ENCODE data around the gene MEMO1.
"Not testable (repeated sequence)": the region's sequence is repeated elsewhere in the genome, so short reads cannot be mapped to it uniquely, and the experiment has no call there.

The MEMO1 gene

DNA sequence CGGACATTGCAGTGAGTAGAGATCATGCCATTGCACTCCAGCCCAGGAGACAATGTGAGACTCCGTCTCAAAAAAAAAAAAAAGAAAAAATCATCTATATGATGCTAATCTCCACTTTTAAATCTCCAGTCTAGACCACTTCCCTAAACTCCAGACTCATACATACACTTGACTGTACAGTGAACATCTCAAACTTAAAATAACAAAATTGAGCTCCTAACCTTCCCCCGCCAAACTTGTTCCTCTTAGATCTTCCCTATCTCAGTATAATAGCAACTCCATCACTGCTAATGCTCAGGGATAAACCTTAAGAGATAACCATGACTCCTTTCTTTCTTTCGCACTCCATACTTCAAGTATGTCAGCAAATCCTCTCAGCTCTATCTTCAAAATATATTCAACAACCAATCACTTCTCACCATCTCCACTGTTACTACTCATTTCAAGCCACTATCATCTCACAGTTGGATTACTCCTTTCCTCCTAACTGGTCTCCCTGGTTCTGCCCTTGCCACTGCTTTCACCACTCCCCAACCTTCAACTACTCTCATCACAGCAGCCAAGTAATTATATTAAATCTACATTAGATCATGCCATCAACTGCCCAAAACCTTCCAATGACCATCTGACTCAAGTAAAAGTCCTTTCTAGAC, 12.0 kb downstream of the MEMO1 start:
- no peak for DNase-seq (ENCODE audit: low read depth)

DNA sequence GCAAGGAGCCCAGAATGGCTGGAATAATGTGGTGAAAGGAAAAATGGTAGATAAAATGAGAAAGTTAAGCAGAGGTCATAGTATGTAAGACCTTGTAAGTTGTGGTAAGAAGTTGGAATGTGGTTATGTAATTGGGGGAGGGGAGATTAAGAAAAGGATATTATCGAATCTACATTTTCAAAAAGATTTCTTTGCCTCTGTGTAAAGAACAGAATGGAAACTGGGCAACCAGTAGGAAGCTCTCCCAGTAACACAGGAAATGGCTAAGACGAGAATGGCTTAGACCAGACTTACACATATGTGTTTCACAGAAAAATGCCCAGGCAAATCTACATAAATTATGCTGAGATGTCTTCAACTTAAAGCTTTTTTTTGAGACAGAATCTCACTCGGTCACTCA, 13.2 kb downstream of the MEMO1 start:
- DNase-seq (ENCODE audit: low read depth): no peak

DNA sequence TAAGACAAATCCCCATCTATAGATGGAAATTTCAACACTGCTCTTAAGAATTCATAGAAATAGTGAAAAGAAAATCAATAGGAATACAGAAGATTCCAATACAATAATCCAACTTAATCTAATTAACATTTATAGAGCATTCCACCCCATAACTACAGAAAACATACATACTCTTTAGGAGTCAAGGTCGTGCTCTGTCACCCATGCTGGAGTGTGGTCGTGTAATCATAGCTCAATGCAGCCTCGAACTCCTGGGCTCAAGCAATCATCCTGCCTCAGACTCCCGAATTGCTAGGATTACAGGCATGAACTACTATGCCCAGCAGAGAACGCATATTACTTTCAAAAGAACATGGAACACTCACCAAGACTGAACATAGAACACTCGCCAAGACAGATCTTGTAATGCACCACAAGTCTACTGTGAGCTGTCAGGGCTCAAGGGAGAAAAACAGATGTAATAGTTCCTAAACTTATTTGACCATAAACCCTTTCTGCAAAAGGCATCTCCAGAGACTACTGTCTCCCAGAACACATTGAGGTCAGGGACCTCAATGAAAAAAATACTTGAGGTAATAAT, 14.1 kb downstream of the MEMO1 start:
- DNase-seq (ENCODE audit: low read depth): no peak

DNA sequence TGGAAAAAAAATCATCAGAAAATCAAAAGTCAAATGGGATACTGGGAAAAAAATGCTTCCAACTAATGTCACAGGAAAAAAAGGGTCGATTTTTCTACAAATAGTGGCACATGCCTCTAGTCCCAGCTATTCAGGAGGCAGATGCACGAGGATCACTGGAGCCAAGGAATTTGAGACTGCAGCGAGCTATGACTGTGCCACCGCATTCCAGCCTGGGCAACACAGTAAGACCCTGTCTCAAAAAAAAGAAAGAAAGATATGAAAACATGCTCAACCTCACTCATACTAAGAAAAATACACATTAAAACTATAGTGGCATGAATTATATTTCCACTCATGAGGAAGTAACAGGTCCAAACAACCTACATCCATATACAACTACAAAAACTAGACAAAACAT, 17.9 kb downstream of the MEMO1 start:
- DNase-seq (ENCODE audit: low read depth): no peak

DNA sequence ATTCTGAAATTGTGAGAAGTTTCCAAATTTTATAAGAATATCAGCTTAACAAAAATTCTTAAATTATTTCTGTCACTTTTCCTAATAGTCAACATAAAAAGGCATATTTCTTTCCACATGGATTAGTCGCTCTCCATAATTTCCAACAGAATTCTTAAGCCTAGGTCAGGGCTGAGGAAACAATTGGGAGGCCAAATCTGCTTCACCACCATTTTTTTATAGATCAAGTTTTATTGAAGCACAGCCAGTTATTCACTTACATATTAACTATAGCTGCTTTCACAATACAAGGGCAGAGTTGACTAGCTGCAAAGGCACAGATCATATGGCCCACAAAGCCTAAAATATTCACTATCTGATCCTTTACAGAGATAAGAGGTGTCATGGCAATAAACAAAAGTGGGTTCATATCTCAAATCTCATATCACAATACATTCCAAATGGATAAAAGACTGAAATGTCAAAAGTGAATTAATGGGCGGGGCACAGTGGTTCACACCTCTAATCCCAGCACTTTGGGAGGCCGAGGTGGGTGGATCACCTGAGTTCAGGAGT, 18.7 kb downstream of the MEMO1 start:
- no peak for DNase-seq (ENCODE audit: low read depth)

DNA sequence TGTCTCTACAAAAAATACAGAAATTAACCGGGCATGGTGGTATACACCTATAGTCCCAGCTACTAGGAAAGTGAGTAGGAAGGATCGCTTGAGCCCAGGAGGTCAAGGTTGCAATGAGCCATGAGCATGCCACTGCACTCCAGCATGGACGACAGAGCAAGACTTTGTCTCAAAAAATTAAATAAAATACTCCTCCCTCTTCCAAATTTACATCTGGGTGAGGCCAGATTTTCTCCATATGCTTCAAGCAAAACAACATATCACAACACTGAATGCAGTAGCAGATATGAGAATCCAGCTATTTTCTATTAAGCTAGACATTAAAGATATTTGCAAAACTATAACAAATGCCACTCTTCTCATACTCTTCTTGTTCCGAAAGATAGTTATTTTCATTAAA, 20.9 kb downstream of the MEMO1 start:
- no peak for DNase-seq (ENCODE audit: low read depth)

DNA sequence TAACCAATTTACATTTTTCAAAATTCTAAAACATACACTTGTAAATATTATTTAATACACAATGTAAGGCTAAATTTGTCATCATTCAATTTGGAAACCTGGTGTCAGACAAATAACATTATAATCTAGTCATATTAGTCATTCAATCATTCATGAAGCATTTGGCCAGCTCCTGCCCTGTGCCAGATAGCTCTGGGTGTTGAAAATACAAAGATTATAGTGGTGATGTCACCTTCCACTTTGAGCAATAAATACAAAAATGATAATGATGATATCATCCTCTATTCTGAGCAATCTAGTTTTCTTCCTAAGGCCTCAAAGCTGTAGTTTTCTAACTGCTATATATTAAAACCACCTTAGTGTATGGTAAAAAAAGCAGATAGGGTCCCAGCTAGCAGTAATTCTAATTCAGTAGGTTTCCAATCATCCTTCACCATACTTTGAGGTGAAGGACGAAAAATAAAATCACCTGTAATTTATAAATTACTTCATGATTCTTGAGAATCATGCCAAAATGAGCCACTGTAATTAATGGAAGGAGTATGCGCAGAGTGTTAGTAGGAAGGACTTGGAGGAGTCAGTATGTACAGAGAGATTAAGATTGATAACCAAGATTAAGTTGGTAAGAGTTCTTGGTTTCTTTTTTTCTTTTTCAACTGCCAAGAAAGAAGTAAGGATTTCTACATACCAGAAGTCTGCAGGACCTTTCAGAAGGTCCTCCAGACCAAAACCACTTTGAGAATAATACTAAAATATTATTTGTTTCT, 23.2 kb downstream of the MEMO1 start:
- peak; percentile 32 for DNase-seq (ENCODE audit: low read depth)

DNA sequence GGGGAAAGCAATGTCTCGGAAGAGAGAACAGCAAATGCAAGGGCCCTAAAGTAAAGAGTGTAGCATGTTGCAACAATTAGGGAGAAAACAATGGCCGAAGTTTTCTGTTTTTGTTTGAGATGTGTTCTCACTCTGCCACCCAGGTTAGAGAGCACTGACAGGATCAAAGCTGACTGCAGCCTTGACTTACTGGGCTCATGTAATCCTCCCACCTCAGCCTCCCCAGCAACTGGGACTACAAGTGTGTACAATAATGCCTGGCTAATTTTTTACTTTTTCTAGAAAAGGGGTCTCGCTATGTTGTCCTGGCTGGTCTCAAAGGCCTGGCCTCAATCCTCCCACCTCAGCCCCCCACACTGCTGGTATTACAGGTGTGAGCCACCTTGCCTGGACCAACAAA, 23.9 kb downstream of the MEMO1 start:
- DNase-seq (ENCODE audit: low read depth): no peak

DNA sequence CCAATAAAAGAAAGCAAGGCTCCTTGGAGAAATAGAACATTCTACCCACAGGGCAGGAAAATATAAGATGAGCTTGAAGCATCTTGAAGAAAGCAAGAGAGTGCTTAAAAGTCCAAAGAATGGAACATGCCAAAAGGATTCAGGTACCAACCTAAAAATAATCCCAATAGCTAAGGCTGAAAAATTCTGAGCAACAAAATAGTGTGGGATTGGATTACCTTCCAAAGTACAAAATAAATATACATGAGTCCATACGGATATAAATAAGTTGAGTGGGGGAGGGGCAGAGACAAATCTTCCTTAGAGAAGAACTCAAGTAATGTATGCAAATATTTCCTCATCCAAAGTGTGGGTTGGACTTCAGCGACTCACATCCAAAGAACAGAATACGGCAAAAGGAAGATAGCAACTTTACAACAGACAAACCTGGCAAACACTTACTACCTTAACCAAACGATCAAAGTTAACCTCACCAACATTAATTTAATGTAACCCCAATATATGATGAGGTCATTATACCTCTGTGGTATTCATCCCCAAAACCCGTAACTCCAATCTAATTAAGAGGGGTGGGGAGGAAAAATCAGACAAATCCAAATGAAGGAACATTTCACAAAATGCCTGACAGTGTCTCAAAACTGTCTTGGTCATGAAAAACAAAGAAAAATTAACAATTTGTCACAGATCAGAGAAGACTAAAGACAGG, 26.9 kb downstream of the MEMO1 start:
- DNase-seq (ENCODE audit: low read depth): no peak

DNA sequence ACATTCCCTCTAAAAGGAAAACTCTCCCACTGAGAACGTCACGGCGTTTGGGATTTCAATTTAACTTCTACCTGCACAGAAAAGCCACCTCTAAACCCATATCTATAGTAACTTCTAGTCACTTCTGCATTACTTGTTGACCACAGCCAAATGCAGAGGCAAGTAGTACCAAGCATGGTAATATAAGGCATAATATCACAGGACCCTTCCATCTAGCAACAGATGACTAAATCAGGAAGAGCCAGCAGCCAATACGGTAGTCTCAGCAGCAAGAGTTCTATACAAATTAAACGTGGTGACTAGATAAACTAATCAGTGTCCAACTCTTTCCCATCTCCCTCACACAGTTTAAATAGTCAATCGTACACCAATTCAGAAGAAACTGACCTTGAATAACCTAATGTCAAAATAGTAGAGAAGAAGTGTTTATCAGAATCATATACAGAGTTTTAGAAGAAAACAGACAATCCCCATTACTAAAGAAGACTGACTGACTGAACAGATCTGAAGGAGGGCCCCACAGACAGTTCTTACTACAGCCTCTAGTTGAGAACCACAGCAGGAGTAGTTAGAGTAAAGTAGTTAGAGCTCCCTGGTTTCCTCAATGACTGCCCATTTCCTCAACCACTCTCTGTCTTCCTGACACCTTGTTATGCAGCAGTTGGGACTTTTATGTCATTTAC, 30.0 kb downstream of the MEMO1 start:
- no peak for DNase-seq (ENCODE audit: low read depth)

DNA sequence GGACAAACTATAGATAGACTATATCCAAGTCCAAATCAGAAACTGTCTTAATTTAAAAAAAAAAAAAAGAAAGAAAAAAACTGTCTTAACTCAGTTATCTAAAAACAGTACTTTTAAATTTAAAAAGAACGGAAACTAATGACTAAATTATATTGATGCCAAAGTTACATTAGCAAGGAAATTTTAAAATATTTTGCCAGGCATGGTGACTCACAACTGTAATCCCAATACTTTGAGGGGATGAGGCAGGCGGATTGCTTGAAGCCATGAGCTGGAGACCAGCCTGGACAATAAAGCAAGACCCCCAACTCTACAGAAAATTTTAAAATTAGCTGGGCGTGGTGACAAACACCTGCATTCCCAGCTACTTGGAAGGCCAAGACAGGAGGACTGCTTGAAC, 30.9 kb downstream of the MEMO1 start:
- DNase-seq (ENCODE audit: low read depth): no peak

DNA sequence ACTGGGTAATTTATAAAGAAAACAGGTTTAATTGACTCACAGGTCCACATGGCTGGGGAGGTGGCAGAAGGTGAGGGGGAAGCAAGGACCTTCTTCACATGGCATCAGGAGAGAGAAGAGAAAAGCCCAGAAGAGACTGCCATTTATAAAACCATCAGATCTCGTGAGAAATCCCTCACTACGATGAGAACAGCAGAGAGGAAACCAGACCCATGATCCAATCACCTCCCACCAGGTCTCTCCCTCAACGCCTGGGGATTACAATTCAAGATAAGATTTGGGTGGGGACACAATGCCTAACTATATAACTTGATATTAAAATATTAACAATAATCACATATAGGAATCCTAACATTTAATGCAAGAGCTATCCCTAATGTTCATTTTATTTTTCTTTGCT, 31.8 kb downstream of the MEMO1 start:
- DNase-seq (ENCODE audit: low read depth): no peak

DNA sequence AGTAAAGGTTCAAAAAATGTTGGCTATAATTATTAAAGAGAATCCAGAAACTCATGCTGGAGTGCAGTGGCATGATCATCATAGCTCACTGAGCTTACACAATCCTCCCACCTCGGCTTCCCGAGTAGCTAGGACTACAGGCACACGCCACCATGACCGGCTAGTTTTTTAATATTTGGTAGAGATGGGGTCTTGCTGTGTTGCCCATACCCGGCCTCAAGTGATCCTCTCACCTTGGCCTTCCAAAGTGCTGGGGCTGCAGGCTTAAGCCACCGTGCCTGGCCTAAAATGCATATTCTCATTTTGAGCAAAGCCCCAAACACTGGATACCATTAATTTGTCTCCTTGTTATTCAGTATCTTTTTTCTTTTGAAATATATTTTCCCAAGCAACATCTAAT, 32.4 kb downstream of the MEMO1 start:
- no peak for DNase-seq (ENCODE audit: low read depth)

DNA sequence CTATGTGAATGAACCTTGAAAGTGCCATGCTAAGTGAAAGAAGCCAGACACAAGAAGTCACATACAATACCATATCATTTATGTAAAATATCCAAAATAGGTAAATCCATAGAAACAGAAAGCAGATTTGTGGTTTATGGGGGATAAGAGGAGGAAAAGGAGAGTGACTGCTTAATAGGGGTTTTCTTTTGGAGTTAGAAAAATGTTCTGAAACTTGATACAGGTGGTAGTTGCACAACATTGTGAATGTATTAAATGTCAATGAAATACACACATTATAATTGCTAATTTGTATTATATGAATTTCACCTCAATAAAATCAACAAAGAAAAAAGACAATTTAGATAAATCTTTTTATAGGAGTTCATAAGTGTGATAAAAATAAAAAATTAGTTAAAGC, 37.1 kb downstream of the MEMO1 start:
- DNase-seq (ENCODE audit: low read depth): no peak

DNA sequence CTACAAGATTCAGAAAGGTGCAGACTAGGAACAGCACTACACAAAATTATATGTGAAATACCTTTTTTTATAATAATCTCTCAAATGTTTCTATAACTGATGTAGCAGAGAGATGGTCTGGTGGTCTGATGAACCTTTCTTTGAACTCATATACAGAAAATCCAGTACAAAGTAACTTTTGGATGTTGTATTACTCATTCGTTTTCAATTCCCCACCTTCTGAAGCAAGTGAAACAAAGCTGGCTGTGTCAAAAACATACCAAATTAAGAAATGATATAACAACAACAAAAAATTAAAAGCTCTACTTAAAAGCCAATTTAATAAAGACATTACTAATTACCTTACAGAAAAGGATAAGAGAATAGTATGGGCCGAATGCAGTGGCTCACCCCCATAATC, 38.7 kb downstream of the MEMO1 start:
- no peak for DNase-seq (ENCODE audit: low read depth)

DNA sequence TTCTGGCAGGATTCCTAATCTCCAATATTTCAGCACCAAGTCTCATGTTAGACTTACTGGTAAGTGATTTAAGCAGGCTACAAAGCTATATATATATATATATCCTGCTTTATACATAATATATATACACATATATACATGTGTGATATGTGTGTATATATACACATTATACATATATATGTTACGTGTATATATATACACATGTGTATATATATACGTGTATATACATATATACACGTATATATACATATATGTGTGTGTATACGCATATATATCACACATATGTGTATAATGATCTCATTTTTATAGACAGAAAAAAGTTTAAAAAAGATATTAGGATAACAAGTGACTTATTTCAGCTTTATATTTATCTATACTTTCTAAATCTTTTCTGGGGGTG, 41.6 kb downstream of the MEMO1 start:
- no peak for DNase-seq (ENCODE audit: low read depth)

DNA sequence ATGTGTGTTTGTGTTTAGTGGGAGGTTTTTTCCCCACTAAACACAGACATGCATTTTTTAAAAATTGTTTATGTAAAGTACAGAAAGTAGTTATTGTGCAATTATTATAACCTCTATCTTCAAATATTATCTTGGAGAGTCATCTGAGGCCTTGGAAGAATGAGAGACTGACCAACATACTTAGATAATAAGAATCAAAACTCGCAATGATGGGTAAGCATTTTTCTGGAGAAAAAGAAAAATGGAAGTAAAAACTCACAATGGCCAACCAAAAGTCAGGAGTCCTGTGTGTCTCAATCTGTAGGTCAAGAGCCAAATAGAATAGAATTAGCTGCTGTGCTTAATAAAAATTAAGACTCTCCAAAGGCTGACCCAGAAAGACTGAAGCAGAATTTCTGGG, 43.0 kb downstream of the MEMO1 start:
- DNase-seq (ENCODE audit: low read depth): no peak

DNA sequence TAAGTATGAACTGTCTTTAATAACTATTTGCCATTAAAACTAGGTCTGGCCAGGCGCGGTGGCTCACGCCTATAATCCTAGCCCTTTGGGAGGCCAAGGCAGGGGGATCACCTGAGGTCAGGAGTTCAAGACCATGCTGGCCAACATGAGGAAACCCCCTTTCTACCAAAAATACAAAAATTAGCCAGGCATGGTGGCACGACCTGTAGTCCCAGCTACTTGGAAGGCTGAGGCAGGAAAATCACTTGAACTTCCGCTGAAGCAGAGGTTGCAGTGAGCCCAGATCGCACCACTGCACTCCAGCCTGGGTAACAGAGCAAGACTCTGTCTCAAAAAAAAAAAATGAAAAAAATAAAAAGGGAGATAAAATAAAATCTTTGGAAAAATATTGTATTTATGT, 44.4 kb downstream of the MEMO1 start:
- not testable (repeated sequence) for DNase-seq (ENCODE audit: low read depth)

DNA sequence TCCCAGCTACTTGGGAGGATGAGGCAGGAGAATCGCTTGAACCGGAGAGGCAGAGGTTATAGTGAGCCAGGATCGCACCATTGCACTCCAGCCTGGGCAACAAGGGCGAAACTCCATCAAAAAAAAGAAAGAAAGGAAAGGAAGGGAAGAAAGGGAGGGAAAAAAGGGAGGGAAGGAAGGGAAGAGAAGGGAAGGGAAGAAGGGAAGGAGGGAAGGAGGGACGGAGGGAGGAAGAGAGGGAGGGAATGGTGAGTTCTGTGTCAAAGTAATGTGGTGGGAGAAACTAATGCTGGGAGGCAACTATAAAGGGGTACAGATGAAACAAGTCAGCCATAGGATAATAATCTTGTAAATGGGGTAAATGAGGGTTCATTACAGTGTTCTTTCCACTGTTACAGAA, 45.7 kb downstream of the MEMO1 start:
- no peak for DNase-seq (ENCODE audit: low read depth)

DNA sequence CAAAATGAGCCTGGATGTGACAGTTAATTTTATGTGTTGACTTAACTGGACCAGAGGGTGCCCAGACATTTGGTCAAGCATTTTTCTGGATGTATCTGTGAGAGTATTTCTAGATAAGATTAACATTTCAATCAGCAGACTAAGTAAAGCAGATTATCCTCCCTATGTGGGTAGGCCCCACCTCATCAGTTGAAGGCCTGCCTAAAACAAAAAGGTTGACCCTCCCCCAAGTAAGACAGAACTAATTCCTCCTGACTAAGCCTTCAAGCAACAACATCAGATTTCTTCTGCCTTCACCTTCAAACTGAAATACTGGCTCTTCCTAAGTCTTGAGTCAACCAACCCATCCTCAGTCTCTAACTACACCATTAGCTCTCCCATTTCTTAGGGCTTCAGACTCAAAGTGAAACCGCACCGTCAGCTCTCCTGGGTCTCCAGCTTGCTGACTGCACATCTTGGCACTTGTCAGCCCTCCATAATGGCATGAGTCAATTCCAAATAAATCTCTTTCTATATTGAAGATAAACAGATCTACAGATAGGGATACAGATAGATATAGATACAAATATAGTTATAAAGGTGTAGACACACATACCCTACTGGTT, 47.9 kb downstream of the MEMO1 start:
- DNase-seq (ENCODE audit: low read depth): no peak

DNA sequence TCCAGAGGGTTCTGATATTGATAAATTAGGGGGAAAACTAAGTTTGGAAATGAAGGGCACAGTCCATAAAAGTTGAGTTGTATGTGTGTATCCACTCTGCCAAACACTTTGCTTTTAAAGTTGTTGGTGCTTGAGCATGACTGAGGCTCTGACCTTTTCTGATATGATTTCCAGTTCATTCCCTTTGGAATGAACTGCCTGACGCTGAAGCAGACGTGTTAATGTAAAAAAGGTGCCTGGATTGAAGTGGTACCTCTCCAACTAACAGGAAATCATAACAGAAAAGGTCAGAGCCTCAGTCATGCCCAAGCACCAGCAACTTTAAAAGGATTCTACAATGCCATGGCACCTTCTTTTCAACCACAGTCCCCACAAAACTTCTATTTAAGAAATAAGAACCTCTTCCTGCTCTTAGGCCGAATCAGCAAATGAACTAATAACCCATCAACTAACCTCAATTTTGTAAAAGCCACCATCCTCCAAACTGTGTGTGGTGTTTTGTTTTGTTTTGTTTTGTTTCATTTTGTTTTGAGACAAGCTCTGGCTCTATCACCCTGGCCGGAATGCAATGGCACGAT, 52.6 kb downstream of the MEMO1 start:
- DNase-seq (ENCODE audit: low read depth): no peak

Measured in GM04503 (cell line).